GM19239 (cell line): Measurements from ENCODE around the gene TRIM38.
A peak's percentile ranks its signal among the peaks of the same experiment; 100 is the strongest.
"Not testable (repeated sequence)": the region's sequence is repeated elsewhere in the genome, so short reads cannot be mapped to it uniquely, and the experiment has no call there.

ENCODE experiments used
- DNase-seq: peaks from one replicate; pipeline ENCODE4 v3.0.0; 2011; ENCODE audit warnings: low spot score; ENCODE audit not compliant: insufficient read length
- FAIRE-seq: peaks from 2 replicates; lab custom pipeline; 2011; peaks lifted over from hg19 to GRCh38; lab: Jason Lieb, UNC

Gene TRIM38

GRCh38 chr6:25966711-25967110 is 4.1 kb downstream of the TRIM38 start:
- FAIRE-seq (no peak), DNase-seq (no peak)

- FAIRE-seq (no peak), DNase-seq (no peak)
Observed at GRCh38 chr6:25968769-25969168, 6.2 kb downstream of the TRIM38 start.

- DNase-seq (no peak), FAIRE-seq (peak; percentile 79)
Observed at GRCh38 chr6:25971187-25971821, 8.7 kb downstream of the TRIM38 start.

- FAIRE-seq (no peak), DNase-seq (no peak)
Observed at GRCh38 chr6:25972128-25972527, 9.5 kb downstream of the TRIM38 start.

- no peak for FAIRE-seq
- no peak for DNase-seq
Observed at GRCh38 chr6:25972902-25973301, 10.3 kb downstream of the TRIM38 start.

GRCh38 chr6:25973923-25974555 is 11.4 kb downstream of the TRIM38 start:
- no peak for FAIRE-seq
- DNase-seq: no peak

- DNase-seq (no peak), FAIRE-seq (peak; percentile 55)
Observed at GRCh38 chr6:25975923-25976560, 13.4 kb downstream of the TRIM38 start.

GRCh38 chr6:25980935-25981334 is 18.3 kb downstream of the TRIM38 start:
- no peak for DNase-seq
- FAIRE-seq: no peak

- FAIRE-seq (no peak), DNase-seq (no peak)
Observed at GRCh38 chr6:25981568-25982263, 19.1 kb downstream of the TRIM38 start.

- FAIRE-seq (no peak), DNase-seq (no peak)
Observed at GRCh38 chr6:25984265-25984664, 21.7 kb downstream of the TRIM38 start.

GRCh38 chr6:25987845-25988244 is 25.2 kb downstream of the TRIM38 start:
- DNase-seq: no peak
- no peak for FAIRE-seq

- FAIRE-seq (no peak), DNase-seq (no peak)
Observed at GRCh38 chr6:25990172-25990873, 27.7 kb downstream of the TRIM38 start.

- FAIRE-seq: no peak
Observed at GRCh38 chr6:25991785-25992412, 29.3 kb downstream of the TRIM38 start.

GRCh38 chr6:25992413-25993340 is 30.1 kb downstream of the TRIM38 start:
- DNase-seq: peak; percentile 60
- FAIRE-seq: peak; percentile 99

More at GRCh38 chr6:25991785-25992412, 29.3 kb downstream of the TRIM38 start:
- peak; percentile 31 for DNase-seq

GRCh38 chr6:25993341-25993684 is 30.7 kb downstream of the TRIM38 start:
- FAIRE-seq, DNase-seq: not testable (repeated sequence)

- no peak for DNase-seq
- FAIRE-seq: peak; percentile 60
Observed at GRCh38 chr6:25995507-25995906, 32.9 kb downstream of the TRIM38 start.

GRCh38 chr6:25997921-25998320 is 35.3 kb downstream of the TRIM38 start:
- FAIRE-seq (no peak), DNase-seq (no peak)

GRCh38 chr6:25998379-25998778 is 35.8 kb downstream of the TRIM38 start:
- FAIRE-seq (no peak), DNase-seq (no peak)

- FAIRE-seq, DNase-seq: not testable (repeated sequence)
Observed at GRCh38 chr6:25999225-25999624, 36.6 kb downstream of the TRIM38 start.
